K562 (cell line): ENCODE data around the gene MPIG6B. TPM values are rescaled to one million over a fixed set of nuclear protein-coding genes. Genes with fewer than 3 reads are reported as not detected.

Source experiments
- BHLHE40 ChIP-seq: IDR thresholded peaks from 2 replicates; pipeline ENCODE4 v1.6.1; 2011; ENCODE audit warnings: low read length, improper control_type of control experiment
- CTBP1 ChIP-seq: fragments of 450-650 bp; IDR thresholded peaks from 2 replicates; pipeline ENCODE4 v1.6.1; 2016; ENCODE audit warnings: borderline replicate concordance
- MBD2 ChIP-seq: sonication (generic); IDR thresholded peaks from 2 replicates; pipeline ENCODE4 v1.6.1; 2016; ENCODE audit warnings: low read depth, borderline replicate concordance
- NFE2 ChIP-seq: IDR thresholded peaks from 2 replicates; pipeline ENCODE4 v1.6.1; 2014; ENCODE audit warnings: antibody characterized with exemption, low read depth
- NONO ChIP-seq, 2 experiments: fragments of 200-400 bp in 1 of 2; fragments of 450-650 bp in 1 of 2; formaldehyde crosslinking in 1 of 2; IDR thresholded peaks; 2 replicates each; pipeline ENCODE4 v1.6.1; 2017; ENCODE audit warnings: low read depth in 2 of 2, mild to moderate bottlenecking in 2 of 2, moderate library complexity in 2 of 2, low read length in 1 of 2
- SREBF1 ChIP-seq: fragments of 150-350 bp; IDR thresholded peaks from 2 replicates; pipeline ENCODE4 v1.6.1; 2014; ENCODE audit warnings: antibody characterized with exemption, low read depth, low read length, borderline replicate concordance
- ZKSCAN1 ChIP-seq: fragments of 150-350 bp; IDR thresholded peaks from 2 replicates; pipeline ENCODE4 v1.6.1; 2016; ENCODE audit warnings: low read depth, low read length
- ZNF384 ChIP-seq: IDR thresholded peaks from 2 replicates; pipeline ENCODE4 v1.6.1; 2012; ENCODE audit warnings: low read depth, low read length, improper control_type of control experiment
- ZNF407 ChIP-seq: fragments of 450-650 bp; IDR thresholded peaks from 2 replicates; pipeline ENCODE4 v1.6.1; 2016; ENCODE audit warnings: low read depth
- ZNF76 ChIP-seq: fragments of 250-450 bp; sonication (Bioruptor Pico); IDR thresholded peaks from 2 replicates; pipeline ENCODE4 v1.4.0; 2020; ENCODE audit warnings: mild to moderate bottlenecking, moderate library complexity, borderline replicate concordance
- ZNF79 ChIP-seq: fragments of 250-450 bp; sonication (Bioruptor Pico); IDR thresholded peaks from 2 replicates; pipeline ENCODE4 v1.4.0; 2020; ENCODE audit warnings: low read depth, mild to moderate bottlenecking, moderate library complexity
- polyA plus RNA-seq, 8 experiments: library from polyadenylated mRNA; depleted of rRNA in 4 of 8; stranded (reverse) in 5 of 8; unstranded in 3 of 8; fragments of >200 nt; fragmentation: Nextera tagmentation in 2 of 8; fragmentation: Illumina TruSeq in 1 of 8; extraction: Ambion mirVana in 2 of 8; extraction: Trizol in 1 of 8; gene quantifications; 2 replicates each; pipeline versions ENCODE4 v1.2.1 to v1.2.3, GENCODE V29; 2011 to 2014; ENCODE audit warnings: inconsistent platforms in 1 of 8, missing spikeins in 1 of 8
- total RNA-seq, 7 experiments: library from RNA; depleted of rRNA in 6 of 7; stranded (reverse); fragments of >200 nt in 6 of 7; fragmentation: Illumina TruSeq in 2 of 7; extraction: Trizol in 2 of 7; gene quantifications; 2 replicates each; pipeline versions ENCODE4 v1.2.1 to v1.2.3, GENCODE V29; 2011 to 2021; ENCODE audit warnings: low replicate concordance in 1 of 7
- TF ChIP-seq, protein P1 (sequence below), 2 experiments: IDR thresholded peaks in 1 of 2; conservative IDR thresholded peaks in 1 of 2; 2 replicates each; pipeline ENCODE4 v1.6.1; 2016; ENCODE audit warnings: low read depth in 2 of 2, mild to moderate bottlenecking in 1 of 2, missing compliant biosample characterization in 1 of 2, missing genetic modification characterization in 1 of 2, moderate library complexity in 1 of 2
- TF ChIP-seq, protein P2 (sequence below): fragments of 200-800 bp; sonication (Bioruptor generic); IDR thresholded peaks from 2 replicates; pipeline ENCODE4 v1.6.1; 2017; ENCODE audit warnings: missing genetic modification characterization, missing compliant biosample characterization

Gene MPIG6B
- total and polyA plus RNA-seq, 9 of the 15 experiments (the other 6 are each of a cell fraction or from before 2014, with no cell fraction given): 0.11 to 1.2 (median 0.28) TPM; not detected in 1

GRCh38 chr6:31702819-31703716 lies 20.1 kb upstream of the MPIG6B start, which contains the start of gene ABHD16A (continued):
- TF ChIP-seq CTBP1 (peak; percentile 48; the same call in 1 of the 2 replicates), ZNF407 (peak; percentile 100), ZNF79 (CRISPR knock-in tag) (no peak), NONO (IDR thresholded peaks at IDR 0.05; ENCODE audit: low read depth in 2 of 2, low read length in 1 of 2) (peak in 1 of 2 experiments; percentile 98; a peak in 2 of 4 replicates), MBD2 (peak; percentile 95), ZNF76 (CRISPR knock-in tag) (peak; percentile 65; the same call in 1 of the 2 replicates), ZNF384 (peak; percentile 48; the same call in 1 of the 2 replicates), NFE2 (peak; percentile 18; the same call in 1 of the 2 replicates), BHLHE40 (peak; percentile 89), SREBF1 (peak; percentile 91), ZKSCAN1 (0 out of 2 replicates have a peak, but pooled peaks have one; percentile 59)
- TF ChIP-seq, protein P1, sequence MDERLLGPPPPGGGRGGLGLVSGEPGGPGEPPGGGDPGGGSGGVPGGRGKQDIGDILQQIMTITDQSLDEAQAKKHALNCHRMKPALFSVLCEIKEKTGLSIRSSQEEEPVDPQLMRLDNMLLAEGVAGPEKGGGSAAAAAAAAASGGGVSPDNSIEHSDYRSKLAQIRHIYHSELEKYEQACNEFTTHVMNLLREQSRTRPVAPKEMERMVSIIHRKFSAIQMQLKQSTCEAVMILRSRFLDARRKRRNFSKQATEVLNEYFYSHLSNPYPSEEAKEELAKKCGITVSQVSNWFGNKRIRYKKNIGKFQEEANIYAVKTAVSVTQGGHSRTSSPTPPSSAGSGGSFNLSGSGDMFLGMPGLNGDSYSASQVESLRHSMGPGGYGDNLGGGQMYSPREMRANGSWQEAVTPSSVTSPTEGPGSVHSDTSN (CRISPR knock-in tag; IDR thresholded peaks at IDR 0.05; ENCODE audit: low read depth): peak; percentile 11; the same call in 1 of the 2 replicates
- TF ChIP-seq, protein P1 (tag; conservative IDR thresholded peaks at IDR 0.05; ENCODE audit: low read depth): peak; percentile 28; the same call in 1 of the 2 replicates
- TF ChIP-seq, protein P2, sequence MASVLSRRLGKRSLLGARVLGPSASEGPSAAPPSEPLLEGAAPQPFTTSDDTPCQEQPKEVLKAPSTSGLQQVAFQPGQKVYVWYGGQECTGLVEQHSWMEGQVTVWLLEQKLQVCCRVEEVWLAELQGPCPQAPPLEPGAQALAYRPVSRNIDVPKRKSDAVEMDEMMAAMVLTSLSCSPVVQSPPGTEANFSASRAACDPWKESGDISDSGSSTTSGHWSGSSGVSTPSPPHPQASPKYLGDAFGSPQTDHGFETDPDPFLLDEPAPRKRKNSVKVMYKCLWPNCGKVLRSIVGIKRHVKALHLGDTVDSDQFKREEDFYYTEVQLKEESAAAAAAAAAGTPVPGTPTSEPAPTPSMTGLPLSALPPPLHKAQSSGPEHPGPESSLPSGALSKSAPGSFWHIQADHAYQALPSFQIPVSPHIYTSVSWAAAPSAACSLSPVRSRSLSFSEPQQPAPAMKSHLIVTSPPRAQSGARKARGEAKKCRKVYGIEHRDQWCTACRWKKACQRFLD (CRISPR knock-in tag): peak; percentile 89; the same call in 1 of the 2 replicates
